ENCODE data around the gene ZNF76. TPM values are rescaled to one million over a fixed set of nuclear protein-coding genes. Genes with fewer than 3 reads are reported as not detected.

Gene ZNF76
- total and polyA plus RNA-seq, 2 donors (not counting 3 experiments of a cell fraction or from before 2014, with no cell fraction given): 27.9 to 34.6 TPM

GRCh38 chr6:35264550-35265274 lies 5.2 kb downstream of the ZNF76 start:
- ChIA-PET POLR2A (interaction anchor here (0.7 kb wide), 1 partner anchor 844 kb away, joined by 5 read pairs; no protein-coding TSS in a partner anchor), CTCF (interaction anchor here (0.5 to 0.8 kb wide), 2 partner anchors 63 to 258 kb away, joined by 3 to 5 read pairs; no protein-coding TSS in a partner anchor)
- FAIRE-seq (no peak), DNase-seq (ENCODE audit: low read depth, low spot score) (no peak)
- Histone ChIP-seq H3K36me3 (ENCODE audit: control insufficient read depth in 2 of 2, extremely low read depth in 1 of 2, insufficient read depth in 2 of 2, low read length in 2 of 2) (no peaks in the 10 kb centered on the region), H3K9ac (replicated peaks; ENCODE audit: extremely low read depth, insufficient read depth, low read length) (no peak overlapping the region), H3K27ac (ENCODE audit: insufficient read depth, low read depth, low read length) (no peak overlapping the region), H3K9me3 (replicated peaks; ENCODE audit: control insufficient read depth, insufficient read depth, low read length) (no peaks in the 10 kb centered on the region), H3K27me3 (ENCODE audit: control insufficient read depth in 2 of 2, insufficient read depth in 2 of 2, low read length in 2 of 2) (no peaks in the 10 kb centered on the region), H4K20me1 (replicated peaks; ENCODE audit: control insufficient read depth, extremely low read depth, insufficient read depth, low read length) (no peaks in the 10 kb centered on the region), H3K4me1 (ENCODE audit: control insufficient read depth, extremely low read depth, insufficient read depth, low read length) (peaks cover 8% of the 10 kb centered on the region), H3K9me1 (replicated peaks; ENCODE audit: control insufficient read depth, extremely low read depth, insufficient read depth, low read length) (no peaks in the 10 kb centered on the region), H3K79me2 (ENCODE audit: control insufficient read depth, insufficient read depth, low read length) (no peaks in the 10 kb centered on the region), H3K4me2 (ENCODE audit: insufficient read depth, low read length) (no peak overlapping the region), H3K4me3 (replicated peaks in 1 of 3; ENCODE audit: insufficient read depth in 1 of 3, low read depth in 1 of 3, low read length in 3 of 3) (no peak overlapping the region), H2AFZ (ENCODE audit: low read depth, low read length) (no peak overlapping the region)
- no peak for TF ChIP-seq GATA2 (IDR thresholded peaks at IDR 0.05; ENCODE audit: insufficient read depth, insufficient read length, low read depth, low read length)
- TF ChIP-seq, protein P1, sequence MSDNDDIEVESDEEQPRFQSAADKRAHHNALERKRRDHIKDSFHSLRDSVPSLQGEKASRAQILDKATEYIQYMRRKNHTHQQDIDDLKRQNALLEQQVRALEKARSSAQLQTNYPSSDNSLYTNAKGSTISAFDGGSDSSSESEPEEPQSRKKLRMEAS (IDR thresholded peaks at IDR 0.05; ENCODE audit: insufficient read depth, insufficient read length): no peak
- no peak for TF ChIP-seq POLR2A (IDR thresholded peaks at IDR 0.05; ENCODE audit: low read depth, low read length)
- no peak for TF ChIP-seq EZH2 (IDR thresholded peaks at IDR 0.05; ENCODE audit: borderline replicate concordance, low read depth, low read length, severe bottlenecking)
- no peak for TF ChIP-seq JUN (IDR thresholded peaks at IDR 0.05; ENCODE audit: borderline replicate concordance, insufficient read depth, insufficient read length, low read depth)
- no peak for TF ChIP-seq FOS (IDR thresholded peaks at IDR 0.05; ENCODE audit: borderline replicate concordance, insufficient read depth, low read length)
- TF ChIP-seq POLR2AphosphoS5 (IDR thresholded peaks at IDR 0.05; ENCODE audit: insufficient read depth, low read depth, low read length): no peak
- TF ChIP-seq CTCF (IDR thresholded peaks at IDR 0.05; ENCODE audit: extremely low read depth in 1 of 2, insufficient read depth in 1 of 2, low read depth in 1 of 2, low read length in 2 of 2): no peak
- TF ChIP-seq MYC (IDR thresholded peaks at IDR 0.05; ENCODE audit: low read depth, low read length): no peak
- no TSS peak for BruUV-seq (replicated peaks)
- dilution Hi-C loops (cut with MboI; ENCODE audit: extremely low pct_ligation_motif_present, low sequenced_read_pairs) (no loop called here), intact Hi-C loops (cut with micrococcal nuclease) (no loop called here)
